T-helper 17 cell (primary cell): ENCODE results near the gene OR2D3. TPM values are rescaled to one million over a fixed set of nuclear protein-coding genes. Genes with fewer than 3 reads are reported as not detected.
"Not testable (repeated sequence)": the region's sequence is repeated elsewhere in the genome, so short reads cannot be mapped to it uniquely, and the experiment has no call there.

ENCODE experiments used
- ATAC-seq: fragments of 150-1000 bp; cut with Tn5 transposase; 2 replicates; pipeline ENCODE4 v1.10.0; 2021; ENCODE audit warnings: mild to moderate bottlenecking, moderate library complexity
- DNase-seq, 3 donors: peaks; one replicate each; pipeline versions ENCODE4 v3.0.0 to v3.0.0-alpha.2; 2020 to 2021
- H3K9me3 ChIP-seq: one replicate; pipeline ENCODE4 v1.7.0; 2013; ENCODE audit warnings: low read length, mild to moderate bottlenecking; ENCODE audit not compliant: control insufficient read depth, poor library complexity, severe bottlenecking
- H3K27ac Mint-ChIP-seq: one replicate; pipeline ENCODE4 v1.8.0; 2022; ENCODE audit warnings: mild to moderate bottlenecking, moderate library complexity, mixed read lengths
- H3K27me3 Mint-ChIP-seq: one replicate; pipeline ENCODE4 v1.8.0; 2022; ENCODE audit warnings: mixed read lengths
- H3K36me3 Mint-ChIP-seq: one replicate; pipeline ENCODE4 v1.8.0; 2022; ENCODE audit warnings: low read depth, mixed read lengths
- H3K4me1 Mint-ChIP-seq: one replicate; pipeline ENCODE4 v1.8.0; 2022; ENCODE audit warnings: mild to moderate bottlenecking, mixed read lengths
- H3K4me3 Mint-ChIP-seq: one replicate; pipeline ENCODE4 v1.8.0; 2022; ENCODE audit warnings: mild to moderate bottlenecking, moderate library complexity, mixed read lengths
- total RNA-seq, 4 donors: library from RNA in 2 of 4; stranded (reverse) in 2 of 4; gene quantifications; one replicate each; pipeline ENCODE4 v1.2.3 and lab custom pipeline; 2022 to 2026

Gene OR2D3
- total RNA-seq, 2 donors from 2014 or later: not detected

- not testable (repeated sequence) for H3K27ac Mint-ChIP-seq, H3K9me3 ChIP-seq, H3K27me3 Mint-ChIP-seq, H3K4me1 Mint-ChIP-seq, ATAC-seq, DNase-seq, H3K36me3 Mint-ChIP-seq, H3K4me3 Mint-ChIP-seq
Measured at GRCh38 chr11:6954248-6954647, 33.4 kb downstream of the OR2D3 start.

GRCh38 chr11:6962141-6962540 lies 41.3 kb downstream of the OR2D3 start:
- ATAC-seq: no peak
- Mint-ChIP-seq H3K27me3 (peaks cover 10% of the 10 kb centered on the region), H3K36me3 (no peaks in the 10 kb centered on the region), H3K27ac (no peak overlapping the region), H3K4me3 (no peak overlapping the region), H3K4me1 (no peaks in the 10 kb centered on the region)
- no peak for DNase-seq
- H3K9me3 ChIP-seq: no peaks in the 10 kb centered on the region

DNA sequence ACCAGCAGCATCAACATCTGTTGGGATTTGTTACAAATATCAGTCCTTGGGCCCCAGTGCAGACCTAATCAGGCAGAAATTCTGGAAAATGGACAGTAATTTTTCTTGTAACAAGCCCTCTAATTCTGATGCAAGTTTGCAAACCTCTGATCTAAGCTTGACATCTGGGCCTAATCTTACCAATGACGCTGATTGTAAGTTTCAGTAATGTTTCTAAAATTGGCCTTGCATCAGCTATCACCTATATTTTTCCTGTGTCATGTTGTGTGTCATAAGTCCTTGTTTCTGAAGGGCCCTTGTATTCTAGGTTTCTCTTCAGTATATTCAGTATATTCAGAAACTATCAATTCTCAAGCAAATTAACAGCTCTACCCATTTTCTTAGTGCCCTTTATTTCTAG lies 41.9 kb downstream of the OR2D3 start:
- Mint-ChIP-seq H3K4me3 (no peak overlapping the region), H3K4me1 (no peaks in the 10 kb centered on the region), H3K27ac (no peak overlapping the region), H3K36me3 (no peaks in the 10 kb centered on the region), H3K27me3 (peaks cover 10% of the 10 kb centered on the region)
- DNase-seq (no peak), ATAC-seq (no peak)
- no peaks in the 10 kb centered on the region for H3K9me3 ChIP-seq

DNA sequence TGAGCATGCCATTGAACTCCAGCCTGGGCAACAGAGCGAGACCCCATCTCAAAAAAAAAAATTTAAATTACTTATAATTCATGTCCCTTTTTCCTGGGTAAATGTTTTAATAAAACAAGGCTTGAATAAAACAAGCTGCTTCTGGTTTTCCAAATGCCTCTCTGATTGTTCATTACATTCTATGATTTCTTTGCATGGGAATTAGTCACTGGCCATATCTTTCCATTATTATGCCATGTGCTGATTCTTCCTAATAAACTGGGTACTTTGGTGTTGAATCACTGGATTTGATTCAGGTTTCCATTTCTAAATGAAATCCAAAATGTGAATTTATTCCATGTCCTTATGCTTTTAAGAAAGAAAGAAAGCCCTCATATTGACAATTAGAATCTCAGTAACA lies 48.0 kb downstream of the OR2D3 start:
- Mint-ChIP-seq H3K4me3 (no peak overlapping the region), H3K36me3 (no peaks in the 10 kb centered on the region), H3K4me1 (no peaks in the 10 kb centered on the region)

DNA sequence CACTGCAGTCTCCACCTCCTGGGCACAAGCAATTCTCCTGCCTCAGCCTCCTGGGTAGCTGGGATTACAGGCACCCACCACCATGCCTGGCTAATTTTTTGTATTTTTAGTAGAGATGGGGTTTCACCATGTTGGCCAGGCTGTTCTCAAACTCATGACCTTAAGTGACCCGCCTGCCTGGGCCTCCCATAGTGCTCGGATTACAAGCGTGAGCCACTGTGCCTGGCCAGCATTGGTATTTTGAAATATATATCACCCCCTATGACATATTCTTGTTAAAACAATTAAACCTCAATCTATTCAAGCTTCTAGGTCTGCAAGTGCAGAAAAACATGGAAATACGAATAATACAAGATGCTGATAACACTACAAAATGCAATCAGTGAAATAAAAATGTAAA lies 49.1 kb downstream of the OR2D3 start:
- H3K27ac Mint-ChIP-seq, H3K9me3 ChIP-seq, ATAC-seq, H3K4me3 Mint-ChIP-seq, DNase-seq, H3K27me3 Mint-ChIP-seq, H3K4me1 Mint-ChIP-seq, H3K36me3 Mint-ChIP-seq: not testable (repeated sequence)

More for the DNA sequence above, 48.0 kb downstream of the OR2D3 start:
- H3K9me3 ChIP-seq: no peaks in the 10 kb centered on the region
- DNase-seq (no peak), ATAC-seq (no peak)
- H3K27ac Mint-ChIP-seq: no peak overlapping the region
- no peaks in the 10 kb centered on the region for H3K27me3 Mint-ChIP-seq

Other genes with a start within 250 kb of the OR2D3 start
- gene MRPL17, start 237.7 kb upstream of the OR2D3 start, total RNA-seq: 10 to 100 TPM; 10.9 TPM
- gene OR2AG2, start 149.0 kb upstream of the OR2D3 start, total RNA-seq: not detected
- not detected for gene OR2AG1, start 138.0 kb upstream of the OR2D3 start, total RNA-seq
- gene OR6A2, start 121.3 kb upstream of the OR2D3 start, total RNA-seq: not detected
- gene OR10A5, start 75.3 kb upstream of the OR2D3 start, total RNA-seq: not detected
- gene OR10A2, start 57.9 kb upstream of the OR2D3 start, total RNA-seq: not detected
- gene OR10A4, start 44.4 kb upstream of the OR2D3 start, total RNA-seq: not detected
- not detected for gene OR2D2, start 28.5 kb upstream of the OR2D3 start, total RNA-seq
- gene ZNF215, start 5.4 kb downstream of the OR2D3 start, total RNA-seq: not detected
- not detected for gene ZNF214, start 99.3 kb downstream of the OR2D3 start, total RNA-seq
- gene NLRP14, start 99.5 kb downstream of the OR2D3 start, total RNA-seq: not detected
- gene RBMXL2, start 168.0 kb downstream of the OR2D3 start, total RNA-seq: not detected